ENCODE data around the gene CWC25. TPM values are rescaled to one million over a fixed set of nuclear protein-coding genes. Genes with fewer than 3 reads are reported as not detected.

Gene CWC25
- total and polyA plus RNA-seq, 9 of the 15 experiments (the other 6 are each of a cell fraction or from before 2014, with no cell fraction given): 16.5 to 27.4 (median 23.0) TPM

DNA sequence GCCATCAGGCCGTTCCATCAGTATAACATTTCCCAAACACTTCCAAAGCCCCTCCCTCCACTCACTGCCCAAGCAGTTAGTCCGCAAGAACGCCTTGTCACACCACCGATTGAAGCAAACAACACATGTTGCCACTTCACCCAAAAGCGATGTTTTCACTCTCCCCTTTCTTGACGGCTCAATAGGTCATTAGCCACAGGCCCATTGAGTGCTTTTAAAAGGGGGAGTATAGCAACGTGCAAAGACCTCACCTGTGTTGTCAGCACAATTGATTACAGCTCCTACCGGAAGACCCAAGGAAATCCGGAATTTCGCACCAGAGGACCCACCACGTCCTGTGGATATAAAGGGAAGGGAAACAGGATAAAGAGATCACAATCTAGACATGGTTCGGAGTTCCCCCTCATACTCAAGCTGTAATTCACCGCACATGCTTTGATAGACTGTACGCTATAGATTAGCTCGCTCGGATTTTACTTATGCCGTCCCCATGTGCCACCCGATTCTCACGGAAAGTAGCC lies 27.7 kb upstream of the CWC25 start (continued):
- 0 out of 2 replicates have a peak, but pooled peaks have one; percentile 21 for TF ChIP-seq E2F1 (CRISPR knock-in tag; IDR thresholded peaks at IDR 0.05)
- peak in 1 of 2 experiments; percentile 31; a peak in 1 of 4 replicates for TF ChIP-seq SIN3A (IDR thresholded peaks at IDR 0.05; ENCODE audit: borderline replicate concordance in 2 of 2, control insufficient read depth in 1 of 2, low read depth in 2 of 2, low read length in 2 of 2)
- no peak for TF ChIP-seq ZNF561 (CRISPR knock-in tag; conservative IDR thresholded peaks at IDR 0.05)

DNA sequence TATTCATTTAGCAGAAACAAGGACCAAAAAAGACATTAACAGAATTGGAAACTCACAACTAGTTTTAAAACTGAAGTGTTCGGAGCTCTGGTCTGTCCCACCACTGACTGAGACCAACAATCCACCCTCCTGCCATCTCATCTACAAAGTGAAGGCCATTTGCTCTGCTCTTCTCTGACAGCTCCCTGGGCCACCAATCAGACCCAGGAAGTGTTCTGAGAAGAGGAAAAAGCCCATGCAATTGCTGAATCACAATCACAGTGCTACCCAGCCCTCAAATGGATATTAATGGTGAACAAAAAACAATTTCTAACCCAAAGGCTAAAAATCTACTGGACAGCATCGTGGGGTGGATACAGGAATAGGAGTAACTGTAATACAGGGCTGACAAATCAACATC lies 26.3 kb upstream of the CWC25 start:
- no peak for ATAC-seq
- Histone ChIP-seq H3K4me2 (ENCODE audit: insufficient read depth, low read length) (peak overlapping the region; percentile 99), H3K9me1 (ENCODE audit: control insufficient read depth, insufficient read depth, low read length) (peaks cover 9% of the 10 kb centered on the region), H3K27ac (ENCODE audit: extremely low read depth, low read depth, low read length) (peak overlapping the region; percentile 93; the same call in 2 of the 3 replicates), H3K4me1 (replicated peaks in 1 of 2; ENCODE audit: control insufficient read depth in 2 of 2, insufficient read depth in 2 of 2, low read length in 2 of 2) (peaks cover 8 to 18% of the 10 kb centered on the region in 2 experiments), H2AFZ (ENCODE audit: low read depth, low read length) (no peak overlapping the region), H3K4me3 (peak overlapping the region; percentile 82), H3K36me3 (ENCODE audit: control insufficient read depth, insufficient read depth, low read length) (peaks cover 62% of the 10 kb centered on the region), H3K9ac (ENCODE audit: insufficient read depth in 1 of 2, low read depth in 2 of 2, low read length in 2 of 2) (peak overlapping the region; percentile 94 to 98), H3K9me3 (replicated peaks; ENCODE audit: control insufficient read depth, insufficient read depth, low read depth, low read length) (no peaks in the 10 kb centered on the region), H4K20me1 (replicated peaks; ENCODE audit: control insufficient read depth, insufficient read depth, low read length) (peaks cover 32% of the 10 kb centered on the region), H3K27me3 (ENCODE audit: control insufficient read depth in 2 of 2, insufficient read depth in 2 of 2, low read length in 2 of 2) (no peaks in the 10 kb centered on the region), H3K79me2 (ENCODE audit: control insufficient read depth, insufficient read depth, low read length) (peaks cover 51% of the 10 kb centered on the region)
- TF ChIP-seq HMG20A (CRISPR knock-in tag; conservative IDR thresholded peaks at IDR 0.05) (no peak), NRF1 (conservative IDR thresholded peaks at IDR 0.05 in 1 of 2, IDR thresholded peaks at IDR 0.05 in 1 of 2) (no peak), HEY1 (CRISPR knock-in tag; IDR thresholded peaks at IDR 0.05; ENCODE audit: borderline replicate concordance) (no peak), HES1 (IDR thresholded peaks at IDR 0.05; ENCODE audit: low read depth) (no peak)
- no peak for FAIRE-seq
- WGBS (ENCODE audit: insufficient coverage, low coverage, missing lambda C conversion rate): 6% methylated on average over 2 of the region's 2 CpGs
- DNase-seq (ENCODE audit: extremely low read depth in 1 of 4, low spot score in 3 of 4): peak in 1 of 4 experiments; percentile 17
- intact Hi-C loops (cut with micrococcal nuclease) (loop anchor here (5.0 kb wide), 1 partner anchor 99 kb away; the partner anchor contains the start of gene PSMB3), in situ Hi-C loops (cut with MboI) (no loop called here)
- ChIA-PET CTCF (ENCODE audit: low intra/inter-chr PET ratio) (no interaction called here), POLR2A (interaction anchor here (0.6 to 5.8 kb wide), 9 partner anchors 11 to 196 kb away, joined by 3 to 70 read pairs (median 5); partner anchors contain the start of genes CWC25 and LASP1)
- BruUV-seq (replicated peaks): no TSS peak

All from K562 (cell line).